NB4 (cell line): ENCODE measurements around the gene DICER1.

Experiments used
- CTCF ChIP-seq: IDR thresholded peaks from one replicate; pipeline ENCODE4 v1.5.1; 2012; ENCODE audit warnings: low read depth, low read length
- MAX ChIP-seq: IDR thresholded peaks from 2 replicates; pipeline ENCODE4 v1.6.1; 2011; ENCODE audit warnings: low read depth, low read length
- MYC ChIP-seq: IDR thresholded peaks from 2 replicates; pipeline ENCODE4 v1.6.1; 2011; ENCODE audit warnings: low read depth, low read length
- POLR2A ChIP-seq: IDR thresholded peaks from 2 replicates; pipeline ENCODE4 v1.6.1; 2011; ENCODE audit warnings: mild to moderate bottlenecking; ENCODE audit not compliant: insufficient read length; ENCODE audit errors: extremely low read depth

- TF ChIP-seq CTCF (no peak), POLR2A (no peak), MAX (no peak), MYC (no peak)
Measured at GRCh38 chr14:95206534-95206933, 49.2 kb upstream of the DICER1 start.
